Breast epithelium (tissue), 3 donors: ENCODE results near the gene SKP1.

ENCODE experiments used
- CTCF ChIP-seq, 3 donors: fragments of 450-650 bp; IDR thresholded peaks; one replicate each; pipeline ENCODE4 v1.5.1; 2016 to 2017; ENCODE audit warnings: antibody characterized with exemption in 3 of 3, mild to moderate bottlenecking in 3 of 3, moderate library complexity in 3 of 3
- POLR2A ChIP-seq: fragments of 450-650 bp; IDR thresholded peaks from one replicate; pipeline ENCODE4 v1.6.1; 2016; ENCODE audit warnings: antibody characterized with exemption, mild to moderate bottlenecking, moderate library complexity
- POLR2AphosphoS5 ChIP-seq, 3 donors: sonication (generic); formaldehyde crosslinking; IDR thresholded peaks; one replicate each; pipeline ENCODE4 v1.6.1; 2017; ENCODE audit warnings: antibody characterized with exemption in 3 of 3

- TF ChIP-seq CTCF (IDR thresholded peaks at IDR 0.05) (no peak), POLR2AphosphoS5 (IDR thresholded peaks at IDR 0.05) (no peak), POLR2A (no peak)
Measured at GRCh38 chr5:134112726-134113362, 63.9 kb downstream of the SKP1 start.
